GM19324 (cell line): Measurements from ENCODE around the gene CD109.
"Not testable (repeated sequence)": the region's sequence is repeated elsewhere in the genome, so short reads cannot be mapped to it uniquely, and the experiment has no call there.

Source experiments
- ATAC-seq: cut with Tn5 transposase; IDR thresholded peaks from one replicate; pipeline ENCODE4 v1.9.1; 2021; ENCODE audit warnings: mild to moderate bottlenecking, moderate library complexity; ENCODE audit not compliant: unreplicated experiment, low FRiP score

CD109 gene

GRCh38 chr6:73844696-73845095, 148.7 kb downstream of the CD109 start:
- ATAC-seq, result not testable (repeated sequence)

- ATAC-seq, result not testable (repeated sequence)
These were observed 155.0 kb downstream of the CD109 start for GRCh38 chr6:73851048-73851447.

GRCh38 chr6:73854998-73855718, 159.2 kb downstream of the CD109 start:
- ATAC-seq, result no peak

GRCh38 chr6:73857341-73857890, 161.4 kb downstream of the CD109 start:
- no peak for ATAC-seq

GRCh38 chr6:73858376-73858775, 162.4 kb downstream of the CD109 start:
- ATAC-seq, result no peak

GRCh38 chr6:73860303-73860702, 164.3 kb downstream of the CD109 start:
- no peak for ATAC-seq

- ATAC-seq, result no peak
These were observed 170.3 kb downstream of the CD109 start for GRCh38 chr6:73866305-73866704.

GRCh38 chr6:73867411-73867810, 171.4 kb downstream of the CD109 start:
- no peak for ATAC-seq

- ATAC-seq, result no peak
These were observed 174.9 kb downstream of the CD109 start for GRCh38 chr6:73870907-73871306.

- no peak for ATAC-seq
These were observed 177.1 kb downstream of the CD109 start for GRCh38 chr6:73873081-73873480.
